K562 (cell line): ENCODE data around the gene NOTCH1.

ENCODE experiments used
- ATF7 ChIP-seq: fragments of 450-650 bp; IDR thresholded peaks from 2 replicates; pipeline ENCODE4 v1.7.1; 2014; ENCODE audit warnings: mild to moderate bottlenecking, moderate library complexity
- E2F4 ChIP-seq: sonication (generic); formaldehyde crosslinking; IDR thresholded peaks from 2 replicates; pipeline ENCODE4 v1.8.0; 2022; ENCODE audit warnings: mild to moderate bottlenecking, low read depth, missing genetic modification reagents
- FOXA1 ChIP-seq: fragments of 450-650 bp; IDR thresholded peaks from 2 replicates; pipeline ENCODE4 v1.6.1; 2016; ENCODE audit warnings: mild to moderate bottlenecking, borderline replicate concordance
- FOXK1 ChIP-seq: sonication (generic); formaldehyde crosslinking; IDR thresholded peaks from 2 replicates; pipeline ENCODE4 v1.8.0; 2022; ENCODE audit warnings: missing genetic modification reagents, mild to moderate bottlenecking, borderline replicate concordance
- FOXP4 ChIP-seq: sonication (generic); formaldehyde crosslinking; IDR thresholded peaks from 2 replicates; pipeline ENCODE4 v1.8.0; 2022; ENCODE audit warnings: mild to moderate bottlenecking, missing genetic modification reagents, borderline replicate concordance
- GATA2 ChIP-seq: sonication (generic); formaldehyde crosslinking; IDR thresholded peaks from 2 replicates; pipeline ENCODE4 v1.4.0; 2020; ENCODE audit warnings: mild to moderate bottlenecking, missing genetic modification reagents
- POLR2A ChIP-seq: fragments of 450-650 bp; conservative IDR thresholded peaks from 2 replicates; pipeline ENCODE4 v1.6.1; 2016
- SRSF9 ChIP-seq: fragments of 200-400 bp; formaldehyde crosslinking; IDR thresholded peaks from 2 replicates; pipeline ENCODE4 v1.6.1; 2017; ENCODE audit warnings: low read depth, low read length, borderline replicate concordance
- TCF7L2 ChIP-seq: fragments of 150-350 bp; IDR thresholded peaks from 2 replicates; pipeline ENCODE4 v1.6.1; 2016; ENCODE audit warnings: low read depth, mild to moderate bottlenecking, low read length, moderate library complexity
- TEAD4 ChIP-seq, 2 experiments: sonication (generic) in 1 of 2; formaldehyde crosslinking in 1 of 2; IDR thresholded peaks; 2 replicates each; pipeline versions ENCODE4 v1.6.1 to v1.8.0; 2012 to 2022; ENCODE audit warnings: borderline replicate concordance in 1 of 2, inconsistent platforms in 1 of 2, low read length in 1 of 2, mild to moderate bottlenecking in 1 of 2, missing genetic modification reagents in 1 of 2
- XRCC5 ChIP-seq: fragments of 200-400 bp; formaldehyde crosslinking; IDR thresholded peaks from 2 replicates; pipeline ENCODE4 v1.6.1; 2017; ENCODE audit warnings: low read depth, mild to moderate bottlenecking, low read length
- ZBTB49 ChIP-seq: sonication (generic); formaldehyde crosslinking; IDR thresholded peaks from 2 replicates; pipeline ENCODE4 v1.8.0; 2022; ENCODE audit warnings: missing genetic modification reagents, mild to moderate bottlenecking, borderline replicate concordance
- ZKSCAN1 ChIP-seq: fragments of 150-350 bp; IDR thresholded peaks from 2 replicates; pipeline ENCODE4 v1.6.1; 2016; ENCODE audit warnings: low read depth, low read length
- ZNF274 ChIP-seq: IDR thresholded peaks from 2 replicates; pipeline ENCODE4 v1.6.1; 2011; ENCODE audit warnings: low read depth, mild to moderate bottlenecking, low read length, moderate library complexity, borderline replicate concordance

- TF ChIP-seq ATF7 (no peak), SRSF9 (no peak), XRCC5 (0 out of 2 replicates have a peak, but pooled peaks have one; percentile 33), ZNF274 (no peak), ZBTB49 (no peak), FOXP4 (no peak), GATA2 (CRISPR knock-in tag) (no peak), POLR2A (no peak), FOXK1 (CRISPR knock-in tag) (no peak), TCF7L2 (no peak), FOXA1 (no peak), E2F4 (CRISPR knock-in tag) (no peak), TEAD4 (IDR thresholded peaks at IDR 0.05; ENCODE audit: low read length) (no peak), TEAD4 (CRISPR knock-in tag; IDR thresholded peaks at IDR 0.05; ENCODE audit: borderline replicate concordance) (no peak), ZKSCAN1 (no peak)
Observed at GRCh38 chr9:136488247-136489214, 57.3 kb downstream of the NOTCH1 start.
